HepG2 (cell line): ENCODE measurements around the gene PRKCE. TPM values are rescaled to one million over a fixed set of nuclear protein-coding genes. Genes with fewer than 3 reads are reported as not detected.

Experiments
- ATAC-seq: fragments of 200-7000 bp; cut with Tn5 transposase; 3 replicates; pipeline ENCODE4 v1.9.1; 2020; ENCODE audit warnings: mild to moderate bottlenecking, moderate library complexity
- BruUV-seq: library from RNA; stranded (reverse); fragments of 400-500 nt; replicated peaks from 2 replicates; lab custom pipeline; 2021; lab: Mats Ljungman, UMichigan
- CTCF ChIA-PET: fragments of 300-600 bp; formaldehyde crosslinking; extraction: SDS; loops from one replicate; lab custom pipeline; 2021; ENCODE audit warnings: low total read pairs, inconsistent platforms, low intra/inter-chr PET ratio; lab: Yijun Ruan, JAX
- POLR2A ChIA-PET: fragments of 350-600 bp; sonication (Branson Sonifier 250); formaldehyde crosslinking; loops from one replicate; lab custom pipeline; 2020; ENCODE audit warnings: antibody characterized with exemption, inconsistent platforms; lab: Yijun Ruan, JAX
- DNase-seq: peaks from one replicate; pipeline ENCODE4 v3.0.0-alpha.2; 2015; ENCODE audit warnings: low spot score
- FAIRE-seq: peaks from 3 replicates; lab custom pipeline; 2011; peaks lifted over from hg19 to GRCh38; lab: Jason Lieb, UNC
- H2AFZ ChIP-seq: one replicate; pipeline ENCODE4 v1.6.1; 2011; ENCODE audit warnings: low read length, inconsistent platforms
- H3K27ac ChIP-seq: fragments of 300-600 bp; 3 replicates; pipeline ENCODE4 v1.8.0; 2011; ENCODE audit warnings: mixed run types, mild to moderate bottlenecking, mixed read lengths, low read length, inconsistent platforms; ENCODE audit not compliant: insufficient read depth; ENCODE audit errors: extremely low read length
- H3K27me3 ChIP-seq, 2 experiments: fragments of 200-600 bp in 1 of 2; 2 replicates in 1 of 2; 3 replicates in 1 of 2; pipeline versions ENCODE4 v1.6.0 to v1.8.0; 2011; ENCODE audit warnings: low read length in 2 of 2, mild to moderate bottlenecking in 2 of 2, moderate library complexity in 2 of 2, inconsistent platforms in 1 of 2; ENCODE audit not compliant: insufficient read depth in 2 of 2, control insufficient read depth in 1 of 2
- H3K36me3 ChIP-seq, 2 experiments: fragments of 200-600 bp in 1 of 2; replicated peaks in 1 of 2; 2 replicates in 1 of 2; 3 replicates in 1 of 2; pipeline versions ENCODE4 v1.5.1 to v1.8.0; 2011; ENCODE audit warnings: low read length in 2 of 2, inconsistent platforms in 1 of 2; ENCODE audit not compliant: insufficient read depth in 2 of 2, control insufficient read depth in 1 of 2
- H3K4me1 ChIP-seq: 2 replicates; pipeline ENCODE4 v1.5.1; 2012; ENCODE audit warnings: low read length, inconsistent platforms; ENCODE audit not compliant: insufficient read depth
- H3K4me2 ChIP-seq: 2 replicates; pipeline ENCODE4 v1.6.0; 2011; ENCODE audit warnings: low read depth, low read length, inconsistent platforms
- H3K4me3 ChIP-seq, 3 experiments: fragments of 200-600 bp in 1 of 3; sonication (generic), shearing (Covaris generic) in 1 of 3; replicated peaks in 1 of 3; 2 replicates each; pipeline ENCODE4 v1.5.1; 2011 to 2016; ENCODE audit warnings: low read length in 3 of 3, inconsistent platforms in 2 of 3, low read depth in 2 of 3, mild to moderate bottlenecking in 2 of 3, control low read depth in 1 of 3, mixed read lengths in 1 of 3; ENCODE audit not compliant: insufficient read depth in 1 of 3
- H3K79me2 ChIP-seq: one replicate; pipeline ENCODE4 v1.6.1; 2011; ENCODE audit warnings: low read length, inconsistent platforms; ENCODE audit not compliant: insufficient read depth
- H3K9ac ChIP-seq: 2 replicates; pipeline ENCODE4 v1.6.0; 2011; ENCODE audit warnings: mild to moderate bottlenecking, low read depth, low read length, inconsistent platforms; ENCODE audit not compliant: insufficient read depth
- H3K9me3 ChIP-seq: 2 replicates; pipeline ENCODE4 v1.5.1; 2012; ENCODE audit warnings: mild to moderate bottlenecking, low read length
- H4K20me1 ChIP-seq: 2 replicates; pipeline ENCODE4 v1.6.0; 2011; ENCODE audit warnings: inconsistent platforms, mild to moderate bottlenecking, low read length, moderate library complexity; ENCODE audit not compliant: insufficient read depth
- ELF1 ChIP-seq: sonication (generic); formaldehyde crosslinking; IDR thresholded peaks from 2 replicates; pipeline ENCODE4 v1.4.0; 2020; ENCODE audit warnings: missing genetic modification reagents
- GATAD2A ChIP-seq: IDR thresholded peaks from 2 replicates; pipeline ENCODE4 v1.6.1; 2016
- JUN ChIP-seq: sonication (generic); formaldehyde crosslinking; IDR thresholded peaks from 2 replicates; pipeline ENCODE4 v1.4.0; 2020; ENCODE audit warnings: mild to moderate bottlenecking, missing genetic modification reagents
- MTF1 ChIP-seq: sonication (generic); formaldehyde crosslinking; IDR thresholded peaks from 2 replicates; pipeline ENCODE4 v1.5.0; 2020; ENCODE audit warnings: missing genetic modification reagents
- MZF1 ChIP-seq: sonication (generic); formaldehyde crosslinking; IDR thresholded peaks from 2 replicates; pipeline ENCODE4 v1.8.1; 2023; ENCODE audit warnings: mild to moderate bottlenecking, missing genetic modification reagents, borderline replicate concordance
- PHF5A ChIP-seq: IDR thresholded peaks from one replicate; pipeline ENCODE4 v1.6.1; 2018; ENCODE audit warnings: low read depth, missing genetic modification reagents; ENCODE audit not compliant: unreplicated experiment
- ZNF136 ChIP-seq: sonication (generic); formaldehyde crosslinking; IDR thresholded peaks from 2 replicates; pipeline ENCODE4 v1.8.1; 2022; ENCODE audit warnings: low read depth, mild to moderate bottlenecking, moderate library complexity, missing genetic modification reagents
- ZNF138 ChIP-seq: sonication (generic); formaldehyde crosslinking; IDR thresholded peaks from 2 replicates; pipeline ENCODE4 v1.5.0; 2020; ENCODE audit warnings: mild to moderate bottlenecking, low read depth, missing genetic modification reagents
- ZNF607 ChIP-seq: sonication (generic); formaldehyde crosslinking; IDR thresholded peaks from 2 replicates; pipeline ENCODE4 v1.5.1; 2020; ENCODE audit warnings: missing genetic modification reagents, mild to moderate bottlenecking, borderline replicate concordance
- WGBS: methylation state at CpG from one replicate; pipeline ENCODE4 v1.1.6; 2017; ENCODE audit warnings: low lambda C conversion rate; 5-methylcytosine and 5-hydroxymethylcytosine counted together
- in situ Hi-C: cut with HindIII; loops from 2 replicates; pipeline ENCODE4 v1.10.0; 2017; ENCODE audit warnings: low pct_unique_long_range_greater_than_20kb; ENCODE audit not compliant: extremely low pct_ligation_motif_present
- intact Hi-C: fragments of 100-400 bp; cut with micrococcal nuclease; formaldehyde crosslinking; loops from one replicate; pipeline ENCODE4 v1.10.0; 2022; ENCODE audit not compliant: unreplicated experiment
- polyA plus RNA-seq, 8 experiments: library from polyadenylated mRNA; depleted of rRNA in 3 of 8; stranded (reverse) in 7 of 8; unstranded in 1 of 8; fragments of >200 nt; fragmentation: Illumina TruSeq in 4 of 8; extraction: Trizol in 4 of 8; gene quantifications; 2 replicates each; pipeline versions ENCODE4 v1.2.1 to v1.2.3, GENCODE V29; 2011 to 2016; ENCODE audit warnings: low read depth in 4 of 8, missing spikeins in 1 of 8, mixed read lengths in 1 of 8; ENCODE audit not compliant: insufficient read depth in 1 of 8
- total RNA-seq, 5 experiments: library from RNA; depleted of rRNA; stranded (reverse); fragments of >200 nt; fragmentation: Illumina TruSeq; extraction: Trizol; gene quantifications; 2 replicates each; pipeline ENCODE4 v1.2.3, GENCODE V29; 2016; ENCODE audit warnings: low read depth in 1 of 5
- TF ChIP-seq, protein P1 (sequence below): sonication (generic); formaldehyde crosslinking; IDR thresholded peaks from 2 replicates; pipeline ENCODE4 v1.4.0; 2020; ENCODE audit warnings: missing genetic modification reagents

Gene PRKCE
- total and polyA plus RNA-seq, 2 of the 13 experiments (the other 11 are each of a cell fraction or from before 2014, with no cell fraction given): 1.0 to 3.9 TPM

DNA sequence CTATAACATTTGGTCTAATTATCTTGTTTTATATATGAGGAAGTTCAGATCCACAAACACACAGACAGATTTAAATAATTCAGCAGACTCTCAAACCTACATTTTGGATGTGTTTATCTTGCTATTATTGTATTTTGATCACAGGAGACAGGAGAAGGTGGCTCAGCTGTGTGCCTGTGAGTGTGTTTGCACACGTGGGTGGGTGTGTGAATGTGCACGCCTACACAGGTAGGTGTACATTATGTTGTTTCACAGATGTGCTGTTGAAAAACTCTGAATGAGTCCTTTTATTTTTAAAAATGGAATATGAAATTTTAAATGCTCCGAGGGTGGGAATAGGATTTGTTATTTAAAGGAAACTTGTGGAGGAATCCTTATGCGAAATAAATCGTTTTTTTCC lies 183.4 kb downstream of the PRKCE start:
- no peaks in the 10 kb centered on the region; a peak in 1 of 5 replicates for H3K27me3 ChIP-seq
- no peaks in the 10 kb centered on the region for H3K4me1 ChIP-seq
- ChIA-PET CTCF (no interaction called here), POLR2A (no interaction called here)
- no peak overlapping the region for H3K4me3 ChIP-seq
- intact Hi-C loops: no loop called here
- no TSS peak for BruUV-seq
- no peaks in the 10 kb centered on the region for H3K79me2 ChIP-seq
- TF ChIP-seq, protein P1, sequence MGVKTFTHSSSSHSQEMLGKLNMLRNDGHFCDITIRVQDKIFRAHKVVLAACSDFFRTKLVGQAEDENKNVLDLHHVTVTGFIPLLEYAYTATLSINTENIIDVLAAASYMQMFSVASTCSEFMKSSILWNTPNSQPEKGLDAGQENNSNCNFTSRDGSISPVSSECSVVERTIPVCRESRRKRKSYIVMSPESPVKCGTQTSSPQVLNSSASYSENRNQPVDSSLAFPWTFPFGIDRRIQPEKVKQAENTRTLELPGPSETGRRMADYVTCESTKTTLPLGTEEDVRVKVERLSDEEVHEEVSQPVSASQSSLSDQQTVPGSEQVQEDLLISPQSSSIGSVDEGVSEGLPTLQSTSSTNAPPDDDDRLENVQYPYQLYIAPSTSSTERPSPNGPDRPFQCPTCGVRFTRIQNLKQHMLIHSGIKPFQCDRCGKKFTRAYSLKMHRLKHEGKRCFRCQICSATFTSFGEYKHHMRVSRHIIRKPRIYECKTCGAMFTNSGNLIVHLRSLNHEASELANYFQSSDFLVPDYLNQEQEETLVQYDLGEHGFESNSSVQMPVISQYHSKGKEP: no peak
- TF ChIP-seq ZNF138 (no peak), MTF1 (CRISPR knock-in tag) (no peak), ZNF136 (CRISPR knock-in tag) (no peak), JUN (CRISPR knock-in tag) (no peak), MZF1 (CRISPR knock-in tag) (no peak), GATAD2A (no peak), PHF5A (CRISPR knock-in tag) (no peak), ZNF607 (no peak), ELF1 (CRISPR knock-in tag) (no peak)
- no peak overlapping the region for H2AFZ ChIP-seq
- ATAC-seq (no peak), DNase-seq (no peak), FAIRE-seq (no peak)
- H3K9me3 ChIP-seq: peaks cover 16% of the 10 kb centered on the region
- H3K27ac ChIP-seq: no peak overlapping the region
- H3K36me3 ChIP-seq: no peaks in the 10 kb centered on the region
- H3K4me2 ChIP-seq: no peak overlapping the region
- in situ Hi-C loops: no loop called here
- H4K20me1 ChIP-seq: no peaks in the 10 kb centered on the region
- H3K9ac ChIP-seq: no peak overlapping the region
- WGBS: 52% methylated on average over 5 of the region's 5 CpGs
